Measurements from ENCODE around the gene RAB21.
"Not testable (repeated sequence)": the region's sequence is repeated elsewhere in the genome, so short reads cannot be mapped to it uniquely, and the experiment has no call there.

RAB21 gene

DNA sequence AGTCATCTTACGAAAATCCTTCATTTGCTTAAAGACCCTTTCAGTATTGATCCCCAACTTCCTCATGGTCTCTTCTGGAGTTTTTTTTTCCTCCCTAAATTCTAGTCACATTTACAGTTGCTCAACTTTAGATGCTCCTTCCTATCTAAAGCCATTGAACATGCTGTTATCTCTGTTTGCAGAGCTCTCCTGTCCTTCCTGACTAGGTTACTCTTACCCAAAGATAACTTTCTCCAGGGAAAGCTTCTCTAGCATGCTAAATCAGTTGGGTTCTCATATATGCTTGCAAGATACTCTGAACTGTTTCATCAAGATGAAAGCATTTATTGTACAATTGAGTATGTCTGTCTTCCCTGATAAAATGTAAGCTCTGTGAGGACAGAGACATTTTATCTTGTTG is 1.8 kb upstream of the RAB21 start:
- DNase-seq, result no peak

DNA sequence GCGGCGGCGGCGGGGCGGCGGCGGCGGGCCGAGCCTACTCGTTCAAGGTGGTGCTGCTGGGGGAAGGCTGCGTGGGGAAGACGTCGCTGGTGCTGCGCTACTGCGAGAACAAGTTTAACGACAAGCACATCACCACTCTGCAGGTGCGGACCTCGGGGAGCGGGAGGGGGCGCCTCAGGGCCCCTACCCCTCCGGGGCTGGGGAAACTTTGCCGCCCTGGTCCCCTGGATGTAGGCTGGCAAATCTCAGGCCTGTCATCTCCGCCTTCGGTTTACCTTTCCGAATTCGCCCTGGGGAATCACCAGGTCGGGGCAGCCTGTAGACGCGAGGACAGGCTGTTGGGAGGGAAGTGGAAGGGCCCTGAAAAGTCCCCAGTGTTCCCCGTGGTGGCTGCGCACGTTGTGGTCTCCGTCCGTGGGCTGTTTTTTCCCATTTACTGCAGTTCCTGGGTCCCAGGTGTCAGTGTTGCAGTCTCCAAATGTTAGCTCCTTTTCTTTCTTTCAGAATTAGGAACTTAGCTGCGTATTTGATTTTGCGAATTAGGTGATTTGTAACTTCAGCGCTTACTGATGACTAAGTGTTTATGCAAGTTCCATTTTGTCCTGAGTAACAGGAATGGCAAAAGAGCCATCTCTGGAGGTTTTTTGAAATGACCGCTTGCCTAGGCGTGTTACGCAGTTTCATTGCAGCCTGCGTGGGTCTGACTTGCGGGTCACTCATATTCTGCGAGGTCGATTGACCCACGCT is 656 bp downstream of the RAB21 start:
- peak; percentile 41 for DNase-seq

DNA sequence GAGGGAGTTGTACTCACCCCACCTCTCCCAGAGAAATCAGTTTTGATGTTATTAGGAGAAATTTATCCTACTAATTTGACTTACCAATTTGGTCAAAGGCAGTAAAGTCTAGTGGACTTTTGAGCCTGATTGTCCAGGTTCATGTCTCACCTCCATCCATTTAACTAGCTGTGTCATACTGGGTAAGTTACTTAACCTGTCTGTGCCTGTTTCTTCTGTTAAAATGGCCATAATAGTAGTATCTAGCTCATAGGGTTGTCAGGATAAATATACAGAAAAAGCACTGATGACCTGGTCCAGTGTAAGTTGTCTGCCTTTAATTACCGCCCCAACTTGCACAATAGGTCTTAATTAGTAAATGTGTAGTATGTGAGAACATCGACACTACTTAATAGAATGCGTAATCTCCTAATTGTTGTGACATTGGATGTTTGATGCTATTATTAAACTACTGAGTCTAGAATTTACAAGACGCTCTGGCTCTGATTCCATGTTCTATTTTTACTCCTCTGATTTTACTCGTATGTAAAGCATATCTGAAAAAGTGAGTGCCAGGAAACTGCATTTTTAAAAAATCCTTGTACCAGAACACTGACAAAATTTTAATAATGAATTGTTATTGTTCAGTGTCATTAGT is 1.5 kb downstream of the RAB21 start:
- no peak for DNase-seq

DNA sequence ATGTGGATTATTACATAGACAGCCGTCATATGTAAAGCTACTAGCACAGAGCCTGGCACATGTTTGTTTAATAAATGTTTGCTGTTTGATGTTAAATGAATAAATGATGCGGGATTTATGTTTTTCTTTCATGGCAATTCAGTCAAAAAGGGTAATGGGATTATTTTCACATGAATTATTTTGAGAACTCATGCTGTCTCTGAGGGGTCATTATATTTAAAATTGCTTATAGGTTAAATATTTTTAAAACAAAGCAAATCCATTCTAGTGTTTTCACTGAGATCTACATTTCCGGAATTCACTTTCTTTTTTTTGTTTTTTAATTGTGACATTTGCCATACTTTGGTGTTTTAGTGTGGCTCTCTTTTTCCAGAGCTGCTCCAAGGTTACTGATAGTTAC is 5.3 kb downstream of the RAB21 start:
- no peak for DNase-seq

DNA sequence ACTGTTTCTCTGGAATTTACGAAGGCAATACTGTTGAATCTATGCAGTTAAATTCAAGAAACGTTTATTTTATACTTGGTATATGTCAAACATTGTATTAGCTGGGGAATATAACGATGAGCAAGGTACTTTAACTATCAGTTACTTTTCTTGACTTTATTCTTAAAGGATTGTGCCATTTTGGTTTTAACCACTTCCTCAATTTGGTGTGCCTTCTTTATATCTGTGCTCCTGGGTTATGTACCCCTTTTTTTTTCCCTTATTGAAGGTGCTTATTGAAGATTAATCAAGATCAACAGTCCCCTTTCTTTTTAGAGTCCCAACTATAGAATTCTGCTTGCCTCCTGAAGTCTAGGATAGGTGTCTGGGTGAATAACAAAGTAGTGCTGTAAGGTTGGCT is 5.8 kb downstream of the RAB21 start:
- DNase-seq, result no peak

DNA sequence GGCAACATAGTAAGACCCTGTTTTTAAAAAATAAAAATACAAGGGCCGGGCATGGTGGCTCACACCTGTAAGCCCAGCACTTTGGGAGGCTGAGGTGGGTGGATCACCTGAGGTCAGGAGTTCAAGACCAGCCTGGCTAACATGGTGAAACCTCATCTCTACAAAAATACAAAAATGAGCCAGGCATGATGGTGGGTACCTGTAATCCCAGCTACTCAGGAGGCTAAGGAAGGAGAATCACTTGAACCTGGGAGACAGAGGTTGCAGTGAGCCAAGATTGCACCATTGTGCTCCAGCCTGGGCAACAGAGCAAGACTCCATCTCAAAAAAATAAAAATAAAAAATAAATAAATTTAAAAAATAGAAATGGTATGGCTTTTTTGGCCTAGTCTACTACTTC is 6.7 kb downstream of the RAB21 start:
- DNase-seq, result not testable (repeated sequence)

DNA sequence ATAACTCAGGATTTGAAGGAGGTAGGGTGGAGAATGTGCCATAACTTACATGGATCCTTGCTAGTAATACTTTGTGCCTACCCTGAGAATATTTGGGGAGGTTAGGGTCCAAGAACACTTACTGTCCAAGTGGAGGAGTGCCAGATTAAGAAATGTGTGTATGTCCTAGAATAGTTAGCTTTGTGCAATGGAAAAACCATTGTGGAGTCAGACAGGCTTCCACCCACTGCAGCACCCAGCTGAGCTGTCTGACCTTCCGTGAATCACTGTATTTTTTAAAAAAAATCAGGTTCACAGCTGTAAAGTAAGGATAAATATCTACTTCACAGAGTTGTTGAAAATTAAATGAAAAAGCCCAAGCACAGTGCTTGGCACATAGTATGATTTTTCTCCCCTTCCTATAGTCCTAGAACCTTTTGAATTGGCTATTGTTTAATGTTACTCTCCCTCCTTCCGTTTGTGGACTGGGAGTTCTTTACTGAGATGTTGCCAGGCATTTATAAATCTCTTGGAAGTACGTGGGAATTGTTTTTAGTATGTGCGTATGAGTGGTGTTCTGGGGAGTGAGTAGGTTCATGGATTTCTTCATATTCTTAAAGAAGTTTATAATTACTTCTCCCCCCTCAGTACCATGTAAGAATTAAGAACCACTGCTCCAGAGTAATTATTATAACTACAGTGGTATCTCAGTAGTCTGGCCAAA is 9.2 kb downstream of the RAB21 start:
- DNase-seq, result no peak

DNA sequence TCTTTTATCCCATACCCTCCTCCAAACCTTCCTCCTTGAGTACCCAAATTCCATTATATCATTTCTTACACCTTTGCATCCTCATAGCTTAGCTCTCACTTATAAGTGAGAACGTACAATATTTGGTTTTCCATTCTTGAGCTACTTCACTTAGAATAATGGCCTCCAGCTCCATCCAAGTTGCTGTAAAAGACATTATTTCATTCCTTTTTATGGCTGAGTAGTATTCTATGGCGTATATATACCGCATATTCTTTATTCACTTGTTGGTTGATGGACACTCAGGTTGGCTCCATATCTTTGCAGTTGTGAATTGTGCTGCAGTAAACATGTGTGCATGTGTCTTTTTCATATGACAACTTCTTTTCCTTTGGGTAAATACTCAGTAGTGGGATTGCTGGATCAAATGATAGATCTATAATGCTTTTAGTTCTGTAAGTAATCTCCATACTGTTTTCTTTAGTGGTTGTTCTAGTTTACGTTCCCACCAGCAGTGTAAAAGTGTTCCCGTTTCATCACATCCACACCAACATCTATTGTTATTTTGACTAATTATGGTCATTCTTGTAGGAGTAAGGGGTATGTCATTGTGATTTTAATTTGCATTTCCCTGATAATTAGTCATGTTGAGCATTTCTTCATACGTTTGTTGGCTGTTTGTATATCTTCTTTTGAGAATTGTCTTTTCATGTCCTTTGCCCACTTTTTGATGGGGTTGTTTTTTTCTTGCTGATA is 10.1 kb downstream of the RAB21 start:
- no peak for DNase-seq

DNA sequence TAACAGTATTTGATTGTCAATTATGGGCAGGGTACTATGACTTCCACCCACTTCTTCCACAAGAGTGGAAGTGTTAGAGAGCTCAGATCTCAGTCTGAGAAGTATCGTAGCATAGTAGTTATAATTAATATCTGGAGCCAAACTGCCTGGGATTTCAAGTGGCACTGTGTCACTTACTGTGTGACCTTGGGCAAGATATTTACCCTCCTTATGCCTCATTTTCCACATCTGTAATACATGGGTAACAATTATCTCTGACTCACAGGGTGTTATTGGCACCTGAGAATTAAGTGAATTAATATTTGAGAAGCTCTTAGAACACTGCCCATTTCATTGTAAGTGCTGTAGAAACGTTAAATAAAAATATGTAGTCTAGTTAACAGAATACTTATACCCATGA is 11.5 kb downstream of the RAB21 start:
- no peak for DNase-seq

DNA sequence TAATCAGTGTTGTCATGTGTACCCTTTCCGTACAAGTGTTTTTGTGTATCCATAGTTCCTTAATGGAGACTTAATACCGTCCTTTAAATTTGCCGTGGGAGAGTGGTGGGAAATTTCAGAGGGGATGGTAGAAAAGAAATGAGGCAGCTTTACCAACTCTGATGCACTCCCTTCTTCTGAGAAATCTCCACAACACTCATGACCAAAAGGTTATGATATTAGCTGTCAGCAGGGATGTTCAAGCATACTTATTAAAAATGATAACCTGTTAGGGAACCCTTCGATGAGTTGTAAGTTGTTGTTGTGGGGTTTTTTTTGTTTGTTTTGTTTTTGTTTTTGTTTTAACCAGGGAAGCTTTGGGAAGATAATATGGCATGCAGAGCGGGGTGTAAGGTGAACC is 12.5 kb downstream of the RAB21 start:
- DNase-seq, result no peak

DNA sequence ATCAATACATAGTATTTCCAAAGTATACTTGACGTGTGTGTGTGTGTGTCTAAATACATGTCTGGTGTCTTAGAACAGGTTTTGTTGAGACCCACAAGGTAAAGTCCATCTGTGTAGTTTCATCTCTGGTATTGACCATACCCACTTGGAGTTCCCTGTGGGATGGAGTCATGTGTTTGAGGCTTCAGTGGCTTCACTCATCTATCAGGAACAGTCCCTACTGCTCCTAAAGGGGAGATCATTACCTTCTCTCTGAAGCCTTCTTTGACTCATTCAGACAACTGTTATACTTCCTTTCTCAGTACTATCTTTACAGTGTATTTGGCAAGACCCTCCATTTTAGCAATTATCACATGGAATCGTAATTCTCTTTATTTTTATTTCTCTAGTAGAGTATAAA is 14.2 kb downstream of the RAB21 start:
- DNase-seq, result no peak

DNA sequence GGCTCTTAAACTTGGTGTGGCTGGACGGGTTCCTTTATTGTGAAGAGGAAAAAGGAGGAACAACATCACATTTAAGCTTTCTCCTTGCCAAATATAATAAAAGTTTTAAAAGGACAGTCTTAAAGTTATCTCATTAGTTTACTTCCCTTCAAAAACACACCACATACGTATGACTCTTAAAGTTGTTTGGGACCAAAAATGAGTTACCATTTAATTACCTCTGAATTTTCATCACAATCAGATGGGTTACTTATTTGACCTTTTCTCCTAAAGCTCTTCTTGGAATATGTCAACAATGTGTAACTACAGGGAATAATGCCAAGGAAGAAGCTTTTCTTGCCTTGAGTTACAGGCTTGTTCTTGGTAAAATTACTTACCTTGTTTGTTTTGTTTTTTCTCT is 16.4 kb downstream of the RAB21 start:
- no peak for DNase-seq

DNA sequence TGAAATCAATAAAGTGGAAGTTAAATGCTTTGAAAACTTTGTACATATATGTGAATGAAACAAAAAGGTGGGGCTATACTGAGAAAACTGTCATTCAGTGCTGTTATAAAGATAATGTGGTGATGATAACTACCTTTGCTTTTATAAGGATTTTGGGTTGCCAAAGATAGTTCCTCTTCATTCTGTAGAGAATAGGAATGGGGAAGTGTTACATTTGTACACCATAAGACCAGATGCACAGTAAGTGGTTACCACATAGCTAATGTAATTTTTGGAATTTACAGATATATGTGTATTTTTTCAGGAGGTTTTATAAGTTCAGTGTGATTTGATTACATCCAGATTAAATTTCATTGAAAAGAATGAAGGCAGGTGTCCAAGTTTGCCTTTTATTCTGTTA is 18.1 kb downstream of the RAB21 start:
- no peak for DNase-seq

DNA sequence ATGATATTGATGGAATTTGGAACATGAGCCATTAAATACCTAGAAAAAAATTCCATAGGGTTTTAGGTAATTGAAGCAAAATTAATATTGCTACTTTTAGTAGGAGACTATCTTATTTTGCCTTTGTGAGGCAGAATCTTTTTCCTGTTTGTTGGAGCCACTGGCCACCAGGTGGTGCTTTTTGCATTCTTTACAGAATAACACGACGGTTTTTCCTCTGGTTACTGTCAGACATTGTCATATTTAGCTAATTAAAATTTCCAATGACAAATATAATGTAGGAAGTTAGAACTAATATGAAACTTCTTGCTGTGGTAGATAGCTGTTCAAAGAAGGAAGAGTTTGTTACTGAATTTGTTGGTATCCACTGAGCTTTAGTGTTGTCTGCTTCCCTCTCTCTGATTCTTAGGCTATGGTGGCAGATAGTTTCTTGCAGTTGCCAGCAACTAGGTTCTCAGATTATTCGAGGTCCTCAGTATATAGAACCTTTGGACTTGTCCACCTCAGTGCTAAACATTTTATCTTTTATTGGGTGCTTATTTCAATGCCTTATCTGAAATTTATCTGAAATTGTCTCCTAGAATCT is 25.7 kb downstream of the RAB21 start:
- DNase-seq, result peak; percentile 62

DNA sequence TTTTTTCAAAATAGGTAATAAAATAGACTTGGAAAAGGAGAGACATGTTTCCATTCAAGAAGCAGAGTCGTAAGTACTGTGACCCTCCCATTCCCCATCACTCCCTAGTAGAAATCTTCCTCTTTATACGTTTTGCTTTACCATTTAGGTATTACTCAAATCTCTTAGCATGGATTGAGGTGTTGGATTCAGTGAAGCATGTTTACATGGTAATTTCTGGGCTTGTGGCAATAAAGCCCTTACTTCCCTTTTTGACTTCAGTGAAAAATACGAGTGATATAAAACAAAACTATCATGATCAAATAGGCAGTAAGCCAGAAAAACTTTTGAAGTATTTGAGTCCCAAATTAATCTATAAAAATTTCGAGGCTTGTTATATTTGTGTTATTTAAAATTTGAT is 27.4 kb downstream of the RAB21 start:
- no peak for DNase-seq

DNA sequence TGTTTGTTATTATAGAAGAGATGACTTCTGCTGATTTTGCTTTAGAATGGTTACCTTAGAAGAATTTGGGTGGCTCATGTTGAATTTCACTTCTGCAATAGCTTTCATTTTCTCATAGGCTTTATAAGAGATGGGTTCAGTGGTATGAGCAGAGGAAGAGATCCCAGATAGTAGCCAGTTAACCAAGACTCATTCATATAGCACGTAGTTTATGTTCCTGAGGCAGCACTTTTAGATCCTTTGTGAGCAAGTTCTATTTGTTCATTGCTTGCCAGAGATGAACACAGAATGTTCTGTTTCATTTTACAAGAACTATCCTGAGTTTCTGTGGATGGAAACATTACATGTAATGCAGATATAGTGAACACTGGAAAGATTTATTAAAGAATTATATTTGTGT is 32.2 kb downstream of the RAB21 start:
- no peak for DNase-seq

DNA sequence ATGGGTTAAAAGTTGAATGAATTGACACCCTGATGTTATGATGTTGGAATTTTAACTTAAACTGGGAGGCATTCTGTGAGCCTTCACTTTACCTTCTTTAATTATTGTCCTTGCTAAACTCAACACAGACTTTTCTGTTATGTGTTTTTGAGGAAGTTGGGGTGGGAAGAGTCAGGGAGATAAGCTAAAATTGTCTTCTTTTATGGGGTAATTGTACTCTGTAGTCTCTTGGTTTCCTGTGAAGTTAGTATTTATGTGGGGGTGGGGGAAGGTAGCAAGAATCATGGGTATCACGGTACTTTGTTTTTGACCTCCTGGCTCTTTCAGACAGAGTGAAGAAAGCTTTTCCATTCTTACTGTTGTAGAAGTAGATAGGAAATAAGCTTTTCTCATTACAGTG is 32.9 kb downstream of the RAB21 start:
- DNase-seq, result no peak

DNA sequence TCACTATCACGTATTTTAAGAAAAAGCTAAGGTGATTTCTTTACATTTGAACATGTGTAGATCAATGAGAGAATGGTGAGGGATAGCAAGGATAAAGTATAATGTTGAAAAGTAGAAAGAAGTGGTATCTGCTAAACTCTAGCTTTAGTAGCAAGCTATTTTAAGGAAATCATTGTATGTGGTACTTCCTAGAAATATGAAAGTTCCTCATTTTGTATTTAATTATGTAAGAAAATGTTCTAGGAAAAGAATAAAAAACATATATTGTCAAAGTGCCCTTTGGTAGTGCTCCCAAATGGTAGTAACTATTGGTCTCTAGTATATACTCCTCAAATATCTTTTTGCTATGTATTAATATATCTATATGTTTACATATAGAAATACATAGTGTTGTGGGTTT is 35.7 kb downstream of the RAB21 start:
- no peak for DNase-seq

DNA sequence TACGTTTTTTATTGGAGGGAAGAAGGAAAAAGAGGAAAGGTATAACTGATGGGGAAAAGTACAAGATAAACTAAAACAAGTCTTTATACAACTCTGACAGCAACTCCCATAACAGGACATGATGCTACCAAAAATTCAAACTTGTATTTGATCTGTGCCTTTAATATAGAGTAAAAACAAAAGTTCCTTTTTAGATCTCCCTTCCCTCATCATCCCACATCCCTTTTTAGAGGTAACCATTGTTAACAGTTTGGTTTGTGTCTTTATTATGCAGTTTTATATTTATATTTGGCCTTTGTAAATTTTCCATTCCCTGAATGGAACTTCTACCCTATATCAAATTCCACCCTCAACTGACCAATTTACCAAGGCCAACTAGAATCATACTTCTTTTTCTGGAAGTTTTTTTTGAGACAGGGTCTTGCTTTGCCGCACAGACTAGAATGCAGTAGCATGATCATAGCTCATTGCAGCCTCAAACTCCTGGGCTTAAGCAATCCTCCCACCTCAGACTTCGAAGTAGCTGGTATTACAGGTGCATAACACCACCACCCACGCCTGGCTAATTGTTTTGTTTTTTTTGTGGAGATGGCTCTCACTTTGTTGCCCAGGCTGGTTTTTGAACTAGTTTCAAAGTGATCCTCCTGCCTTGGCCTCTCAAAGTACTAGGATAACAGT is 36.9 kb downstream of the RAB21 start:
- no peak for DNase-seq

DNA sequence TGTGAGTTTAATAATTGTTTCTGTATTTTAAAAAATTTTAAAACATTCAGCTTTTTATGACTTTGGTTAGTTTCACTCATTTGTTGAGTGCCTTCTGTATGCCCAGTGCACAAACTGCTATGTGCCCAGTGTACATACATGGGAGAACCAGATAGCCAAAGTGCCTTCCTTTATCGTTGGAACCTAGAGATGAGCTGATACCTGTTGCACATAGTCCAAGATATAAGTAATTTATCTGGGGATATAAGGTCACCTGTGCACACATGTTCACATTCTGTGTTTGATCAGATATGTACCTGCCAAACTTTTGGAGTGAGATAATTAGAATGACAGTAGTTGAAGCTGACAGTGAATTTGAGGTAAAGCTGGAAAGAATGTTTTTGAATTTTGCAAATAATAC is 37.9 kb downstream of the RAB21 start:
- no peak for DNase-seq

DNA sequence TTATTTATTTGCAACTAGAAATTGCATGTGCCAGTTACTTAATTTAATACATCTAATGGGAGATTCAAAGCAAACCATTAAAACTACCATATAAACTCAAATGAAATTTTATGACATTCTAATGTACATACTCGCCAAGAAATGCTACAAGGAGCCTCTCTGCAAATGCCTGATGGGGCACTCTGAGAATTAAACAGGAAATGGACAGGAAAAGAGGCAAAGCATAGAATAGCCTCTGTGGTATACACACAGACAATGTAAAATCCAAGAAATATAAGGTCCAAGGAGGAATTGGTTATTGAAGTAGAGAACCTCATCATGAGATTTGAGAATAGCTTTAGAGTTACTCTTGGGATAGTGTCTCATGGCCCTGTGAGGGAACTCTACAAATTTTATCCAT is 41.2 kb downstream of the RAB21 start:
- DNase-seq, result no peak

DNA sequence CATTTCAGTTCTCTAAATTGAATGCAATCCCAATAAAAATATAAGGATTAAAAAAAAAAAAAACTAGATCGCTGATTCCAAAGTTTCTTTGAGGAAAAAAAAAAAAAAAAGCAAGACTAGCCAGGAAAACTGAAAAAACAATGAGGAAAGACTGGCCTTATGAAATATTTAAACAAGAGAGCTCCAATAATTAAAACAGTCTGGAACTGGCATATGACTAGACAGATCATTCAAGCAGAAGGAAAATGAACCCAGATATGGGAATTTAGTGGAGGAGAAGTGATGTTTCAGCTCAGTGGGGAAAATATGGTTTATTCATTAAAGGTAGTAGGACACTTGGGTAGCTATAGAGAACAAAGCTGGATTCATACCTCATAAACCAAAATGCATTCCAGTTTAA is 42.9 kb downstream of the RAB21 start:
- no peak for DNase-seq

DNA sequence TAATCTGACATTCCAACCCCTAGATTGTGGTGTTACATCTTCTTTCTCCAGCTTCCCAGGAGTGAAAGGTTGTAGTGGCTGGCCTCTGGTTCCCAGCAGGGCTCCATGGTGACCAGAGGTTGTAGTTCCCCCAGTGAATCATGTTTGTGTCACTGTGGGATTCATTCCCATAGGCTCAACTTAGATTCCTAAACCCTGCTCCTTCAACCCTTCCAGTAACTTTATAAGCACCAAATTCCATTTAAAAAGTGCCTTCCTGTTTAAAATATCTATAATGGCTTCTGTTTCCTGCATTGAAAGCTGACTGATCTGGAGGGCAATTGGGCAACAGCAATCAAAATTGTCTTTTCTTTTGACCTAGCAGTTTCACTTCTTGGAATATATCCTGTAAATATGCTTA is 44.4 kb downstream of the RAB21 start:
- no peak for DNase-seq

All from midbrain (tissue), 1 donor.